Body of pancreas (tissue), 4 donors: ENCODE measurements around the gene MTERF4.

ENCODE experiments used
- POLR2A ChIP-seq, 3 donors: fragments of 450-650 bp; IDR thresholded peaks; one replicate each; pipeline ENCODE4 v1.6.1; 2016; ENCODE audit warnings: antibody characterized with exemption in 3 of 3, mild to moderate bottlenecking in 2 of 3
- TF ChIP-seq, protein P1 (sequence below), 7 experiments: fragments of 450-650 bp in 4 of 7; fragments of 200-600 bp in 3 of 7; sonication (generic) in 3 of 7; IDR thresholded peaks; one replicate each; pipeline ENCODE4 v1.5.1; 2016 to 2019; ENCODE audit warnings: antibody characterized with exemption in 7 of 7

DNA sequence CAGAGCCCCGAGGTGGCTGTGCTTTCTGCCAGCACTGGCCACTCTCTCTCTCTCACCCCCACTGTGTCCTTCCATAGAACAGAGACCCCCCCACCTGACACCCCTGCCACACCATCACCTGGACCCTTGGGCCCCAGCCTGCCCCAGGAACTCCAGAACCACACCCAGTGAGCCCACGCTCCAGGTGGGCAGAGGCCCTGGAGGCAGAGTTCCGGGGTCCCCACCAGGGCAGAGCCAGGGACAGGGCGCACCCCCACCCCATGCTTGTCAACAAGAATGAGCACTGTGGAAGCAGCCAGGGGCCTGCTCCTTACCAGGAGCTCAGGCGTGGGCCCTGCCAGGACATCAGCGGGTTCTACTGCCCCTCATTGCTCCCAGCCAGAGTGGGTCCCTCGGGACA, 32.6 kb upstream of the MTERF4 start:
- TF ChIP-seq, protein P1, sequence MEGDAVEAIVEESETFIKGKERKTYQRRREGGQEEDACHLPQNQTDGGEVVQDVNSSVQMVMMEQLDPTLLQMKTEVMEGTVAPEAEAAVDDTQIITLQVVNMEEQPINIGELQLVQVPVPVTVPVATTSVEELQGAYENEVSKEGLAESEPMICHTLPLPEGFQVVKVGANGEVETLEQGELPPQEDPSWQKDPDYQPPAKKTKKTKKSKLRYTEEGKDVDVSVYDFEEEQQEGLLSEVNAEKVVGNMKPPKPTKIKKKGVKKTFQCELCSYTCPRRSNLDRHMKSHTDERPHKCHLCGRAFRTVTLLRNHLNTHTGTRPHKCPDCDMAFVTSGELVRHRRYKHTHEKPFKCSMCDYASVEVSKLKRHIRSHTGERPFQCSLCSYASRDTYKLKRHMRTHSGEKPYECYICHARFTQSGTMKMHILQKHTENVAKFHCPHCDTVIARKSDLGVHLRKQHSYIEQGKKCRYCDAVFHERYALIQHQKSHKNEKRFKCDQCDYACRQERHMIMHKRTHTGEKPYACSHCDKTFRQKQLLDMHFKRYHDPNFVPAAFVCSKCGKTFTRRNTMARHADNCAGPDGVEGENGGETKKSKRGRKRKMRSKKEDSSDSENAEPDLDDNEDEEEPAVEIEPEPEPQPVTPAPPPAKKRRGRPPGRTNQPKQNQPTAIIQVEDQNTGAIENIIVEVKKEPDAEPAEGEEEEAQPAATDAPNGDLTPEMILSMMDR (IDR thresholded peaks at IDR 0.05), result no peak
- TF ChIP-seq POLR2A (IDR thresholded peaks at IDR 0.05), result no peak
